Measurements from ENCODE around the gene GVQW3.

DNA sequence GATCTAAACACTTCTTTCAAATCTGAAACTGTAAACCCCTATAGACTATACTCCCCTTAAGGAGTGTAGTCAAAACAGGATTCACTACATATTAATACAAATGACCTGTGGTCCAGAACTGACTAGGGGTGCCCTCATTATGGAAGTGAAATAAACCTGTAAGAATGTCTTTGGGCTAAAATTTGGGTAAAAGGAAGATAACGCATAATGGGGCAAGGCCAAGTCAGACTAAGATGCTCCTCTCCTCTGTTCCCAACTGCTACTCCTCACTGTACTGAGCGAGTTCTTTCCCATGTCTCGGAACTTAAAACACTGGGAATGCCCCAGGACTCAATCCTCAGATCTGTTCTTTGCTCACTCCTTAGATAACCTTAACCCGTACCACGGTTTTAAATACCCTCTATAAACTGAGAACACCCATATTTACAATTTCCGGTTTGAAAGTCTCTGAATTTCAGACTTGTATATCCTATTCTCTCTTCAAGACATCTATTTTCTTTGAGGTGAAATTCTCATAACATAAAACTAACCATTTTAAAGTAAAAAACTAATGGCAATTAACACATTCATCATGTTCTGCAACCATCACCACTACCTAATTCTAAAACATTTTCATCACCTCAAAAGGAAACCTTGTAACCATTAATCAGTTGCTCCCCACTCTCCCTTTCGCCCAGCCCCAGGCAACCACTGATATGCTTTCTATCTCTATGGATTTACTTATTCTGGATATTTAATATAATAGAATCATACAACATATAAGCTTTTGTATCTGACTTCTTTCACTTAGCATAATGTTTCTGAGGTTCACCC lies 4.2 kb upstream of the GVQW3 start:
- TF ChIP-seq CEBPB (IDR thresholded peaks at IDR 0.05) (no peak), MAX (IDR thresholded peaks at IDR 0.05) (no peak), POLR2A (IDR thresholded peaks at IDR 0.05; ENCODE audit: low read length) (no peak), CTCF (IDR thresholded peaks at IDR 0.05) (no peak), MYC (IDR thresholded peaks at IDR 0.05; ENCODE audit: borderline replicate concordance, low read length) (no peak), REST (IDR thresholded peaks at IDR 0.05) (no peak), RCOR1 (IDR thresholded peaks at IDR 0.05; ENCODE audit: low read depth, low read length) (no peak), CBX2 (IDR thresholded peaks at IDR 0.05; ENCODE audit: borderline replicate concordance, low read depth) (no peak), SREBF2 (IDR thresholded peaks at IDR 0.05) (no peak), RFX5 (IDR thresholded peaks at IDR 0.05) (no peak), MAFK (IDR thresholded peaks at IDR 0.05; ENCODE audit: partially characterized antibody) (no peak), RNF2 (IDR thresholded peaks at IDR 0.05; ENCODE audit: borderline replicate concordance, low read depth) (no peak)
- TF ChIP-seq, protein P1, sequence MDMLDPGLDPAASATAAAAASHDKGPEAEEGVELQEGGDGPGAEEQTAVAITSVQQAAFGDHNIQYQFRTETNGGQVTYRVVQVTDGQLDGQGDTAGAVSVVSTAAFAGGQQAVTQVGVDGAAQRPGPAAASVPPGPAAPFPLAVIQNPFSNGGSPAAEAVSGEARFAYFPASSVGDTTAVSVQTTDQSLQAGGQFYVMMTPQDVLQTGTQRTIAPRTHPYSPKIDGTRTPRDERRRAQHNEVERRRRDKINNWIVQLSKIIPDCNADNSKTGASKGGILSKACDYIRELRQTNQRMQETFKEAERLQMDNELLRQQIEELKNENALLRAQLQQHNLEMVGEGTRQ (IDR thresholded peaks at IDR 0.05) = no peak
